GM18508 (cell line): ENCODE measurements around the gene RALA.
"Not testable (repeated sequence)": the region's sequence is repeated elsewhere in the genome, so short reads cannot be mapped to it uniquely, and the experiment has no call there.

Experiments
- ATAC-seq: cut with Tn5 transposase; IDR thresholded peaks from one replicate; pipeline ENCODE4 v1.9.1; 2021; ENCODE audit warnings: moderate number of reproducible peaks; ENCODE audit not compliant: insufficient read depth, unreplicated experiment

RALA gene

DNA sequence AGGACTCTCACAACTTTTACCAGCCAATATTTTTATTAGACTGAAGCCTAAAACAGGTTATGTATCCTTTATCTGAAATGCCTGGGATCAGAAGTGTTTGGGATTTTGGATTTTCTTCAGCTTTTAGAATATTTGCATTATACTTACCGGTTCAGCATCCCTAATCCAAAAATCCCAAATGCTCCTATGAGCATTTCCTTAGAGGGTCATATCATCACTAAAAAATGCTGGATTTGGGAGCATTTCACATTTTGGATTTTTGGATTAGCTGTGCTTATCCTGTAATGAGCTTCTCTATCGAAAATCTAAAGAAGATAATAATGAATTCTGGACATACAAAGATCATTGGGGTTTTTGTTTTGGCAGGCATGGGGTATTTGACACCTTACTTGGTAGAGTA is 53.0 kb downstream of the RALA start:
- ATAC-seq: no peak

DNA sequence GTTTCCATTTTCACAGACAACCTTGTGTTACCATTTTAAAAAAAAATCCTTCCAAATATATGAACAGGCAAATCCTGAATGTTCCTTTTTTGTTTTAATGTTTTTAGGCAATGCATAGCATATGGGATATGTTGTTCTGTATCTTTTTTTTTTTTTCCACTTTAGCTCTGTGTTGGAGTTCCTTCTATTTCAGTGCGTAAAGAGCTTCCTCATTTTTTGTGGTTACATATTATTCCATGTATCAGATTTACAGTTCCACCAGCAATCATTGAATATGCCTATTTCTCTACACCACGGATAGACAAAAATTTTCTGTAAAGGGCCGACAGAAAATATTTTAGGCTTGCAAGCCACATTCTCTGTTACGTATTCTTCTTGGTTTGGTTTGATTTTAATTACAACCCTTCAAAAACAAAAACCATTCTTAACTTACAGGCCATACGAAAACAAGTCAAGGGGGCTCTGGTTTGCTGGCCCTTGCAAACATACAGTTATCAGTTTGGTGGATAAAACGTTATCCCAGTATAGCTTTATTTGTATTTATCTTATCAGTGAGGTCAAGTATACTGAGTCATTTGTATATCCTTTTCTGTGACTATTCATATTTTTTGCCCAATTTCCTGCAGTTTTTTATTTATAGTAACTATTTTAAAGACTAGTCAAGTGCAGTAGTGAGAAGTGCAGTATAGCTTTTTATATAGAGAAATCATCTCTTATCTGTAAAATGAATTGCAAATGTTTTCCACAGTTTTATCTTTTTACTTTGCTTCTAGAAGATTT is 55.7 kb downstream of the RALA start:
- no peak for ATAC-seq

DNA sequence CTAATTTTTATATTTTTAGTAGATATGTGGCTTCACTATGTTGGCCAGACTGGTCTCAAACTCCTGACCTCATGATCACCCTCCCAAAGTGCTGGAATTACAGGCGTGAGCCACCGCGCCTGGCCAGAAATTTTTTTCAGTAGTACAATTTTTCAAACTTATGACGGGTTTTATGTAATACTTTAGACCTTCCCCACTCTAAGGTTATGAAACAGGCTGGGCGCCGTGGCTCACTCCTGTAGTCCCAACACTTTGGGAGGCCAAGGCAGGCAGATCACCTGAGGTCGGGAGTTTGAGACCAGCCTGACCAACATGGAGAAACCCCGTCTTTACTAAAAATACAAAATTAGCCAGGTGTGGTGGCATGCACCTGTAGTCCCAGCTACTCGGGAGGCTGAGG is 56.5 kb downstream of the RALA start:
- ATAC-seq: not testable (repeated sequence)

GRCh38 chr7:39681887-39682441 is 58.6 kb downstream of the RALA start:
- no peak for ATAC-seq

GRCh38 chr7:39683216-39683845 is 60.0 kb downstream of the RALA start:
- ATAC-seq: no peak

- ATAC-seq: no peak
Measured at GRCh38 chr7:39686261-39686924, 63.0 kb downstream of the RALA start.

DNA sequence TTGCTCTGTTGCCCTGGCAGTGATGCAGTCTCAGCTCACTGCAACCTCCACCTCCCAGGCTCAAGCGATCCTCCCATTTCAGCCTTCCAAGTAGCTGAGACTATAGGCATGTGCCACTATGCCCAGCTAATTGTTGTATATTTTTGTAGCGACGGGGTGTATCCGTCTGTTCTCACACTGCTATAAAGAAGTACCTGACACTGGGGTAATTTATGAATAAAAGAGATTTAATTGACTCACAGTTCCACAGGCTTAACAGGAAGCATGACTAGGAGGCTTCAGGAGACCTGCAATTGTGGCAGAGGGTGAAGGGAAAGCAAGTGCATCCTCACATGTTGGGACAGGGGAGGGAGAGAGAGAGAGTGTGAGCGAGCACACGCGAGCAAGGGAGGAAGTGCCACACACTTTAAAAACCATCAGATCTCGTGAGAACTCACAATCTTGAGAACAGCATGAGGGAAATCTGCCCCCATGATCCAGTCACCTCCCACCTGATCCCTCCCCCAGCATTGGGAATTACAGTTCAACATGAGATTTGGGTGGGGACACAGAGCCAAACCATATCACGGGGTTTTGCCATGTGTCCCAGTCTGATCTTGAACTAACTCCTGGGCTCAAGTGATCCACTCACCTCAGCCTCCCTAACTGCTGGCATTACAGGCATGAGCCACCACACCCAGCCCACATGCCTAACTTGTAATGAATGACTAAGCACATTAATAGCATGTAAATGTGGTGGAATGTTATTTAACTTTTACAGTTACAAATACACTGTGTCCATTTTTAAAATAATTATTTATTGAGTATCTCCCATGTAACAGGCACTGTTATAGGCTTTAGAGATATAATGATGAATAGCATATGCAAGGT is 65.5 kb downstream of the RALA start:
- ATAC-seq: no peak

DNA sequence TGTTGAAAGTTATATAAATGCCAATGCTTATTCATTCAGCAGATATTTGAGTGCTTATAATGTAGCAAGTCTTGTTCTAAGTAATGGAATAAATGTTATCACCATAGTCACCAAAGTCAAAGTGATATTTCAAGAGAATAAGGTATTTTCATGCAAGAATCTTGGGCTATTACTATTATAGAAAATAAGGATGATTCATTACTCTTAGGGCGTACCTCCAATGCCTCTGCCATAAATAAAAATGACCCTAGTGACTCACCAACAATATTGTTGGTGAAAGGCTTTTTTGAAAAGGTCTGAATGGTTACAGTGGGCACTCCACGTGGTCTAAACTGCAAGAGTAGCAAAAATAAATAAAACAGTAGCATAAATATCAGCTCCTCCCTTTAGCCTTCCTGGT is 68.4 kb downstream of the RALA start:
- ATAC-seq: no peak

- not testable (repeated sequence) for ATAC-seq
Measured at GRCh38 chr7:39693086-39693485, 69.7 kb downstream of the RALA start.

DNA sequence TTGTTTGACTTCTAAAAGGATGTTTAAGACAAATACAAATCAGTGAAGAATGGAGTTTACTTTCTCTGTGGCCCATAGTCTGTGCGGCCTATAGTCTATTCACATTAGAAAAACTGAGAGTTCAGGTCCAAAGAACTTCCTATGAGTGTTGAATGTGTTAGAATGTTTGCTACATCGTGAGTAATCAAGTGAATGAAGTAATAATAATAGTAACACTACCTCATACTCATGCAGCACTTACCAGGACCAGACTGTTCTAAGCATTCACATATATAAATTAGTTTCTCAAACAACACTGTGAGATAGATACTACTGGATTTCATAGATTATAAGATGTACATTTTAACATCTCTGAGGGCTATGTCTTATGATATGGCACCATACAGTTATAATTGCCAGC is 70.4 kb downstream of the RALA start:
- ATAC-seq: no peak

DNA sequence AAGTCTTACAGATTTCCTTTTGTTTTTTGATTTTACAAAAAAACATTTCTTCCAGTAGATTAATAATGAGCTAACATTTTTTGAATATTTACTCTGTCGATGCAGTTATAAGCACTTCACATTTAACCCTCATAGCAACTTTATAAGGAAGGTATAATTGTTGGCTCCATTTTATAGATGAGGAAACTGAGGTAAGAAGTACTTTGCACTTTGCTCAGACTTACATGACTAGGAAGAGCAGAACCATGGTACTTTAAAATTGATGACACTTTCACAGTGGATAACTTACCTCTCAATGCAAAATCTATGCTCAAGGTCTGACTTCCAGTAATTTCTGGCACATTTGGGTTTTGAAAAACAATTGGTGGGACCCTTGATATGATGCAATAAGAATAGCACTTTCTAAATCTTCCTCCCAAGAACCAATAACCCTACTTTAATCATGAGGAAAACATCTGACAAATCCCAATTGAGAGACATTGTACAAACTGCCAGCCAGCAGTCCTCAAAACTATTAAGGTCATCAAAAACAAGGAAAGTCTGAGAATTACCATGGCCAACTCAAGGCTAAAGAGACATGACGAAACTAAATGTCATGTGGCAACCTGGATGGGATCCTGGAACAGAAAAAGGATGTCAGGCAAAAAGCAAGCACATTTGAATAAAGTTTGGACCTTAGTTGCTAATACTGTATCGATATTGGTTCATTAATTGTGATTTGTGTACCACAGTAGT is 72.6 kb downstream of the RALA start:
- no peak for ATAC-seq

DNA sequence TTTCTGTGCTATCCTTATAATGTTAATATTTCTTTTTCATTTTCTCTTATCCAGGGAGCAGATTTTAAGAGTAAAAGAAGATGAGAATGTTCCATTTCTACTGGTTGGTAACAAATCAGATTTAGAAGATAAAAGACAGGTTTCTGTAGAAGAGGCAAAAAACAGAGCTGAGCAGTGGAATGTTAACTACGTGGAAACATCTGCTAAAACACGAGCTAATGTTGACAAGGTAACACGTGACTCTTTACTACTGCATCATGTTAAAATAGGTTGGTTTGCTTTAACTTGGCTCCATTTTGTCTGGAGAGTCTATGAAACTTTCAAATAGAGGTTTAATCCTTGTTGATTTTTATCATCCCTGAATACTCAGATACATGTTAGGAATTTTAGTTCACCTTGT is 73.3 kb downstream of the RALA start:
- ATAC-seq: no peak

DNA sequence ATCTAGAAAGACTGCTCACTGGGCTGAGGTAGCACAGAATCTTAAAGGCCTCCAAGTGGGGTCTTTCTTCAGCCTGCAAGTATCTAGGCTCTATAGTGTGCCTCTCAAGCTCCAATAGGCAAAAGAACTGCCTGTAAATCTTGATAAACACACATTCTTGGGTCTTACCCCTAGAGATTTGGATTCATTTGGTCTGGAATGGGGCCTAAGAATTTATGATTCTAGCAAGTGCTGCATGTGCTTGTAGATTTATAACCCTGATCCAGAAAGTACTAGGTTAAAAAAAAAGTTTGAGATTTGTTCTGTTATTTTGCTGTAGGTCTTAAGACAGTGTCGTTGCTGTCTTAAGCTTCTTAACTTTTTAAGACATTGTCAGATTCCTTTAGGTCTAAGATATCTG is 74.1 kb downstream of the RALA start:
- ATAC-seq: no peak

GRCh38 chr7:39700165-39700564 is 76.8 kb downstream of the RALA start:
- no peak for ATAC-seq

GRCh38 chr7:39700932-39701331 is 77.6 kb downstream of the RALA start:
- no peak for ATAC-seq

- ATAC-seq: no peak
Measured at GRCh38 chr7:39702133-39702532, 78.8 kb downstream of the RALA start.

GRCh38 chr7:39703144-39703543 is 79.8 kb downstream of the RALA start:
- no peak for ATAC-seq

DNA sequence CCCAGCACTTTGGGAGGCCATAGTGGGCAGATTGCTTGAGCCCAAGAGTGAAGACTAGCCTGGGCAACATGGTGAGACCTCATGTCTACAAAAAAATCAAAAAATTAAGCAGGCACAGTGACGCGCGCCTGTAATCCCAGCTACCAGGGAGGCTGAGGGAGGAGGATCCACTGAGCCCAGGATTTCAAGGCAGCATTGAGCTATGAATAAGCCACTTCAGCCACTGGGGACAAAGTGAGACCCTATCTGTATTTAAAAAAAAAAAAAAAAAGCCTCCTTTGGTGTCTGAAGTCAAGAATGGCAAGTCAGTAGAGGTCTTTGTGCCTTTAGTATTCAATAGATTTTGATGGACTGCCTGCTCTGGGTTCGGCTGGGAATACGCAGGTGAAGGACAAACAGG is 85.7 kb downstream of the RALA start:
- ATAC-seq: no peak

DNA sequence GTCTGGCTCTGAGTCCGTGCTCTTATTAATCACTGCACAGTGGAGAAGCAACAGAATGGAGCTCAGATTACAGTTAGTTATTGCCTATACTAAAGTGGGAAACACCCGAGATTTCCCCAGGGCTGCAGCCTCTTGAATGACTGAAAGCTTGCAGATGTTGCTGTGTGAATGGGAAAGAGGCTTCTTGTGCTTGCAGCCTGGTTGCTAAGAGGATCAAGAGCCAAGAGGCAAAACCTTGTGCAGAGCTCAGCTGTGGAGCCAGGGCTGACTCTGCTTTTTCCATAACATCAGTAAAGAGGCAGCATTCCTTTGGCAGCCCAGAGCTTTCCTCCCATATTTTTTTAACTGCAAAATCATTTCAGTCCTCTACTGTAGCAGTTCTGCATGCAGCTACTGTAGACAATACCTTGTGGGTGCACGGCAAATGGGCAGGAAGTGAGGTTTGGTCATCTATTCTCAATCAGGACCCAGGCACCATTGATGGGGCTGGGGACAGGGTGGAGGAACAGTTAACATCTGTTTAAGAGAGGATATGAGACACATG is 86.5 kb downstream of the RALA start:
- ATAC-seq: no peak
